ENCODE results near the gene FRMD8. TPM values are rescaled to one million over a fixed set of nuclear protein-coding genes. Genes with fewer than 3 reads are reported as not detected.

The FRMD8 gene
- total RNA-seq, 3 donors from 2014 or later (not counting 1 experiment from before 2014, with no cell fraction given): 45.6 to 58.4 (median 57.7) TPM

DNA sequence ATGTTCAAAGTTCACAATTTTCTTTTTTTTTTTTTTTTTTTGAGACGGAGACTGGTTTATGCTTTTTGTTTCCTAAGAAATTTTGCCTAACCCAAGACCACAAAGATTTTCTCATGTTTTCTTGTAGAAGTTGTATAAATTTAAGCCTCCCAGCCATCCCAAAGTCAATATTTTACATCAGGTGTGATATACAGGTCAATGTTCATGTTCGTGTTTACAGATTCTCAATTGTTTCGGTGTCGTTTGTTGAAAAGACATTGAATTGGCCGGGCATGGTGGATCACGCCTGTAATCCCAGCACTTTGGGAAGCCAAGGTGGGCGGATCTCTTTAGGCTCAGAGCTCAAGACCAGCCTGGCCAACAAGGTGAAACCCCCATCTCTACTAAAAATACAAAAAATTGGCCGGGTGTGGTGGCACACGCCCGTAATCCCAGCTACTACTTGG lies 15.4 kb downstream of the FRMD8 start:
- peaks cover 14% of the 10 kb centered on the region for H3K4me1 ChIP-seq (ENCODE audit: control insufficient read depth, insufficient read depth, low read length)
- H3K27me3 ChIP-seq (ENCODE audit: control insufficient read depth, insufficient read depth, low read length): no peaks in the 10 kb centered on the region
- Mint-ChIP-seq H3K36me3 (peaks cover 6% of the 10 kb centered on the region), H3K27ac (no peak overlapping the region), H3K4me1 (peaks cover 0 to 4% of the 10 kb centered on the region in 2 donors), H3K9me3 (no peaks in the 10 kb centered on the region), H3K4me3 (no peak overlapping the region), H3K27me3 (ENCODE audit: low read depth in 2 of 2) (no peaks in the 10 kb centered on the region)
- intact Hi-C loops (cut with micrococcal nuclease): no loop called here
- DNase-seq (no peak), ATAC-seq (no peak)
- no peak overlapping the region for H3K27ac ChIP-seq (ENCODE audit: low read length)
- no peaks in the 10 kb centered on the region for H3K9me3 ChIP-seq (ENCODE audit: control insufficient read depth, insufficient read depth, low read length)
- TF ChIP-seq, protein P1, sequence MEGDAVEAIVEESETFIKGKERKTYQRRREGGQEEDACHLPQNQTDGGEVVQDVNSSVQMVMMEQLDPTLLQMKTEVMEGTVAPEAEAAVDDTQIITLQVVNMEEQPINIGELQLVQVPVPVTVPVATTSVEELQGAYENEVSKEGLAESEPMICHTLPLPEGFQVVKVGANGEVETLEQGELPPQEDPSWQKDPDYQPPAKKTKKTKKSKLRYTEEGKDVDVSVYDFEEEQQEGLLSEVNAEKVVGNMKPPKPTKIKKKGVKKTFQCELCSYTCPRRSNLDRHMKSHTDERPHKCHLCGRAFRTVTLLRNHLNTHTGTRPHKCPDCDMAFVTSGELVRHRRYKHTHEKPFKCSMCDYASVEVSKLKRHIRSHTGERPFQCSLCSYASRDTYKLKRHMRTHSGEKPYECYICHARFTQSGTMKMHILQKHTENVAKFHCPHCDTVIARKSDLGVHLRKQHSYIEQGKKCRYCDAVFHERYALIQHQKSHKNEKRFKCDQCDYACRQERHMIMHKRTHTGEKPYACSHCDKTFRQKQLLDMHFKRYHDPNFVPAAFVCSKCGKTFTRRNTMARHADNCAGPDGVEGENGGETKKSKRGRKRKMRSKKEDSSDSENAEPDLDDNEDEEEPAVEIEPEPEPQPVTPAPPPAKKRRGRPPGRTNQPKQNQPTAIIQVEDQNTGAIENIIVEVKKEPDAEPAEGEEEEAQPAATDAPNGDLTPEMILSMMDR (IDR thresholded peaks at IDR 0.05): no peak
- WGBS (ENCODE audit: insufficient coverage): 98% methylated on average over 9 of the region's 10 CpGs
- H3K4me3 ChIP-seq (ENCODE audit: low read length): no peak overlapping the region
- peaks cover 55% of the 10 kb centered on the region for H3K36me3 ChIP-seq (ENCODE audit: control insufficient read depth, insufficient read depth, low read length)

DNA sequence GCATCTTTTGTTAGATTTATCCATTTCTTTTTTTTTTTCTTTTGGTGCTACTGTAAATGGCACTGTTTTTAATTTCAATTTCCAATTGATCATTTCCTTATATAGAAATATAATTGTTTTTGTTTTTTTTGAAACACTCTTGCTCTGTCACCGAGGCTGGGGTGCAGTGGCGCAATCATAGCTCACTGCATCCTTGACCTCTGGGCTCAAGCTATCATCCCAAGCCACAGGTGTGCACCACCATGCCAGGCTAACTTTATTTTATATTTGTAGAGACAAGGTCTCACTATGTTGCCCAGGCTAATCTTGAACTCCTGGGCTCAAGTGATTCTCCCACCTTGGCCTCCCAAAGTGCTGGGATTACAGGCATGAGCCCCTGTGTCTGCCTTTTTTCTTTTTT lies 16.4 kb downstream of the FRMD8 start:
- Mint-ChIP-seq H3K27me3 (ENCODE audit: low read depth in 2 of 2) (no peaks in the 10 kb centered on the region), H3K4me3 (no peak overlapping the region), H3K4me1 (peaks cover 0 to 4% of the 10 kb centered on the region in 2 donors), H3K9me3 (no peaks in the 10 kb centered on the region), H3K36me3 (peaks cover 6% of the 10 kb centered on the region), H3K27ac (no peak overlapping the region)
- Histone ChIP-seq H3K4me1 (ENCODE audit: control insufficient read depth, insufficient read depth, low read length) (peaks cover 14% of the 10 kb centered on the region), H3K36me3 (ENCODE audit: control insufficient read depth, insufficient read depth, low read length) (peaks cover 49% of the 10 kb centered on the region), H3K27ac (ENCODE audit: low read length) (no peak overlapping the region), H3K4me3 (ENCODE audit: low read length) (no peak overlapping the region), H3K9me3 (ENCODE audit: control insufficient read depth, insufficient read depth, low read length) (no peaks in the 10 kb centered on the region), H3K27me3 (ENCODE audit: control insufficient read depth, insufficient read depth, low read length) (no peaks in the 10 kb centered on the region)
- TF ChIP-seq, protein P1 (IDR thresholded peaks at IDR 0.05): no peak
- intact Hi-C loops (cut with micrococcal nuclease): no loop called here
- 76% methylated on average over 2 of the region's 2 CpGs for WGBS (ENCODE audit: insufficient coverage)
- ATAC-seq: no peak
- no peak for DNase-seq

DNA sequence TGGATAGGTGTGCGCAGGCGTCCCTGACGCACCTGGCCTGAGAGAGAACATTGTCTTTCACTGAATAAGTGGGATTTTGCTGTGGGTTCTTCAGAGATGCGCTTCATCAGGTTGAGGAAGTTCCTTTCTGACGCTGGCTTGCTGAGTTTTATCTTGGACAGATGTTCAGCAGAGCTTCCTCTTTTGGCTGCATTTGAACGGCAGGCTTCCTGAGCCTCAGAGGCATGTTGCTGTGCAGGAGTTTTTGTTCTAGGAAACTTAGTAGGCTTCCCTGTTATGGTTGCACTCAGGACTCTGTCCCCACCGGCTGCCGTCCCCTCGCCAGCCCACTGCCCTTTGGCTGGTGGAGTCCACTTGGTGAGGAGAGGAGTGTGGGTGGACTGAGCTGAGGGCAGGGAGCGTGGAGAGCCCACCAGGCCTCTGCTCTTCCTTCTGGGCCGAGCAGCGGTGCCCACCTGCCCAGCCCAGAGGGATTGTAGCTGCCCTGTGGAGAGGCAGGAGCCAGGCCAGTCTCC lies 17.2 kb downstream of the FRMD8 start:
- Histone ChIP-seq H3K27me3 (ENCODE audit: control insufficient read depth, insufficient read depth, low read length) (no peaks in the 10 kb centered on the region), H3K36me3 (ENCODE audit: control insufficient read depth, insufficient read depth, low read length) (peaks cover 49% of the 10 kb centered on the region), H3K27ac (ENCODE audit: low read length) (peak overlapping the region; percentile 46), H3K4me1 (ENCODE audit: control insufficient read depth, insufficient read depth, low read length) (peaks cover 14% of the 10 kb centered on the region), H3K4me3 (ENCODE audit: low read length) (no peak overlapping the region), H3K9me3 (ENCODE audit: control insufficient read depth, insufficient read depth, low read length) (no peaks in the 10 kb centered on the region)
- TF ChIP-seq, protein P1 (IDR thresholded peaks at IDR 0.05): no peak
- intact Hi-C loops (cut with micrococcal nuclease): no loop called here
- no peak overlapping the region for H3K27ac Mint-ChIP-seq
- DNase-seq (no peak), ATAC-seq (peak in 1 of 3 donors; percentile 68)
- 39% methylated on average over 12 of the region's 12 CpGs for WGBS (ENCODE audit: insufficient coverage)
- H3K4me1 Mint-ChIP-seq: no peaks in the 10 kb centered on the region
- no peaks in the 10 kb centered on the region for H3K27me3 Mint-ChIP-seq (ENCODE audit: low read depth in 2 of 2)
- H3K4me3 Mint-ChIP-seq: no peak overlapping the region
- H3K36me3 Mint-ChIP-seq: peaks cover 6% of the 10 kb centered on the region
- H3K9me3 Mint-ChIP-seq: no peaks in the 10 kb centered on the region

DNA sequence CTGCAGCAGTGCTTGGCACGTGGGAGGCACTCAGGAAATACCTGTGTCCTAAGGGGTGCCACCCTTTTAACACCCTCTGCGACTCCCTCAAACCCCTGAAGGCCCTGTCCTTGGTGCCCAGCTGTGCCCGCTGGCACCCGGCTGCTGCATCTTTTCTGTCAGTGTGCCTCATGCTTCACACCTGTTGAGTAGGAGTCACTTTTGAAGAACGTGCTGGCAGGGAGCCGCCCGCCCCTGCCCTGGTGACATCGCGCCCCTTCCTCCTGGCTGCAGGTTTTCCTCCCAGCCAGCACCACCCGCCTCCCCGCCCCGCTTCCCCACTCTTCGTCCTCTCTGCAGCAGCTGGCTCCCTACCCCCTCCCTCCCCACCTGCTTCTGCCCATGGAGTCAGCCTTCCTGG lies 17.8 kb downstream of the FRMD8 start:
- Histone ChIP-seq H3K9me3 (ENCODE audit: control insufficient read depth, insufficient read depth, low read length) (no peaks in the 10 kb centered on the region), H3K27me3 (ENCODE audit: control insufficient read depth, insufficient read depth, low read length) (no peaks in the 10 kb centered on the region), H3K27ac (ENCODE audit: low read length) (peak overlapping the region; percentile 5), H3K4me3 (ENCODE audit: low read length) (no peak overlapping the region), H3K4me1 (ENCODE audit: control insufficient read depth, insufficient read depth, low read length) (peaks cover 14% of the 10 kb centered on the region), H3K36me3 (ENCODE audit: control insufficient read depth, insufficient read depth, low read length) (peaks cover 53% of the 10 kb centered on the region)
- H3K27me3 Mint-ChIP-seq (ENCODE audit: low read depth in 2 of 2): no peaks in the 10 kb centered on the region
- intact Hi-C loops (cut with micrococcal nuclease): no loop called here
- H3K4me3 Mint-ChIP-seq: no peak overlapping the region
- WGBS (ENCODE audit: insufficient coverage): 58% methylated on average over 13 of the region's 13 CpGs
- H3K36me3 Mint-ChIP-seq: peaks cover 6% of the 10 kb centered on the region
- ATAC-seq (no peak), DNase-seq (no peak)
- H3K4me1 Mint-ChIP-seq: no peaks in the 10 kb centered on the region
- TF ChIP-seq, protein P1 (IDR thresholded peaks at IDR 0.05): no peak
- no peaks in the 10 kb centered on the region for H3K9me3 Mint-ChIP-seq
- H3K27ac Mint-ChIP-seq: no peak overlapping the region

Data from natural killer cell (primary cell).